PC-9 (cell line): Measurements from ENCODE around the gene ULBP3. TPM values are rescaled to one million over a fixed set of nuclear protein-coding genes. Genes with fewer than 3 reads are reported as not detected.

ENCODE experiments used
- BruUV-seq: library from RNA; stranded (reverse); fragments of 400-500 nt; replicated peaks from 2 replicates; lab custom pipeline; 2021; lab: Mats Ljungman, UMichigan
- CTCF ChIA-PET: fragments of 300-600 bp; sonication (Branson Sonifier 250); formaldehyde crosslinking; loops from one replicate; lab custom pipeline; 2022; ENCODE audit warnings: antibody characterized with exemption; lab: Charles Lee
- POLR2A ChIA-PET: fragments of 300-600 bp; sonication (Branson Sonifier 250); formaldehyde crosslinking; loops from one replicate; lab custom pipeline; 2022; ENCODE audit warnings: antibody characterized with exemption; ENCODE audit not compliant: unreplicated experiment; lab: Charles Lee
- DNase-seq, 2 experiments: peaks; one replicate each; pipeline versions ENCODE4 v3.0.0 to v3.0.0-alpha.2; 2015 to 2022; ENCODE audit warnings: mixed read lengths in 1 of 2
- H2AFZ ChIP-seq: fragments of 200-600 bp; sonication (generic); 2 replicates; pipeline ENCODE4 v1.8.1; 2017; ENCODE audit warnings: antibody characterized with exemption
- H3F3A ChIP-seq: fragments of 200-600 bp; sonication (generic); 2 replicates; pipeline ENCODE4 v1.8.1; 2017; ENCODE audit warnings: antibody characterized with exemption, mild to moderate bottlenecking, low read depth; ENCODE audit not compliant: insufficient read depth
- H3K27ac ChIP-seq: fragments of 200-600 bp; sonication (generic); 2 replicates; pipeline ENCODE4 v1.6.1; 2016; ENCODE audit warnings: mixed run types
- H3K27me3 ChIP-seq: fragments of 200-600 bp; sonication (generic); 2 replicates; pipeline ENCODE4 v1.6.1; 2016; ENCODE audit warnings: low read depth, mixed run types; ENCODE audit not compliant: insufficient read depth
- H3K36me3 ChIP-seq: fragments of 200-600 bp; sonication (generic); 2 replicates; pipeline ENCODE4 v1.6.1; 2016; ENCODE audit warnings: low read depth, mixed run types
- H3K4me1 ChIP-seq: fragments of 200-600 bp; sonication (generic); replicated peaks from 2 replicates; pipeline ENCODE4 v1.6.1; 2016; ENCODE audit warnings: mixed run types; ENCODE audit not compliant: insufficient read depth
- H3K4me2 ChIP-seq: fragments of 200-600 bp; sonication (generic); 2 replicates; pipeline ENCODE4 v1.6.1; 2017; ENCODE audit warnings: mixed run types
- H3K4me3 ChIP-seq: fragments of 200-600 bp; sonication (generic); 2 replicates; pipeline ENCODE4 v1.6.1; 2016; ENCODE audit warnings: mixed run types
- H3K79me2 ChIP-seq: fragments of 200-600 bp; sonication (generic); 2 replicates; pipeline ENCODE4 v1.6.1; 2017; ENCODE audit warnings: low read depth, mixed run types
- H3K9me2 ChIP-seq: fragments of 200-600 bp; sonication (generic); 2 replicates; pipeline ENCODE4 v1.8.1; 2017; ENCODE audit warnings: mild to moderate bottlenecking; ENCODE audit not compliant: insufficient read depth
- H3K9me3 ChIP-seq: fragments of 200-600 bp; sonication (generic); 2 replicates; pipeline ENCODE4 v1.8.1; 2016; ENCODE audit warnings: low read depth; ENCODE audit not compliant: insufficient read depth
- H4K20me1 ChIP-seq: fragments of 200-600 bp; sonication (generic); 2 replicates; pipeline ENCODE4 v1.8.1; 2017; ENCODE audit not compliant: insufficient read depth
- CTCF ChIP-seq: fragments of 200-600 bp; sonication (generic); conservative IDR thresholded peaks from 2 replicates; pipeline ENCODE4 v1.6.1; 2017; ENCODE audit warnings: mixed run types, antibody characterized with exemption, mild to moderate bottlenecking, moderate library complexity
- EZH2 ChIP-seq: fragments of 200-600 bp; sonication (generic); IDR thresholded peaks from 2 replicates; pipeline ENCODE4 v1.8.0; 2017; ENCODE audit warnings: antibody characterized with exemption, low read depth
- intact Hi-C: fragments of 100-400 bp; cut with micrococcal nuclease; formaldehyde crosslinking; loops from one replicate; pipeline ENCODE4 v1.10.0; 2022; ENCODE audit not compliant: unreplicated experiment
- total RNA-seq: library from RNA; stranded (reverse); gene quantifications from 2 replicates; pipeline ENCODE4 v1.2.3, GENCODE V29; 2021

ULBP3 gene
- total RNA-seq, 1 experiment from 2014 or later: 4.2 TPM

- H3F3A ChIP-seq: 0 out of 2 replicates have a peak, but pooled peaks cover 4% of the 10 kb centered on the region
- H3K27ac ChIP-seq: no peak overlapping the region
- H4K20me1 ChIP-seq: no peaks in the 10 kb centered on the region
- no peaks in the 10 kb centered on the region for H3K9me2 ChIP-seq
- H3K36me3 ChIP-seq: no peaks in the 10 kb centered on the region
- DNase-seq: no peak
- no peaks in the 10 kb centered on the region for H3K9me3 ChIP-seq
- no peak for TF ChIP-seq CTCF
- TF ChIP-seq EZH2: no peak
- H3K4me3 ChIP-seq: no peak overlapping the region
- H3K27me3 ChIP-seq: no peaks in the 10 kb centered on the region
- ChIA-PET CTCF (no interaction called here), POLR2A (no interaction called here)
- H3K4me1 ChIP-seq: peaks cover 17% of the 10 kb centered on the region
- no TSS peak for BruUV-seq
- H2AFZ ChIP-seq: no peak overlapping the region
- H3K4me2 ChIP-seq: no peak overlapping the region
- intact Hi-C loops: no loop called here
- H3K79me2 ChIP-seq: no peaks in the 10 kb centered on the region
These were observed 47.4 kb upstream of the ULBP3 start for GRCh38 chr6:150116200-150116800.

- no peaks in the 10 kb centered on the region for H3K79me2 ChIP-seq
- H3K27me3 ChIP-seq: no peaks in the 10 kb centered on the region
- no peaks in the 10 kb centered on the region for H3K36me3 ChIP-seq
- no TSS peak for BruUV-seq
- ChIA-PET CTCF (no interaction called here), POLR2A (no interaction called here)
- no peak overlapping the region for H3K4me3 ChIP-seq
- H3K9me3 ChIP-seq: no peaks in the 10 kb centered on the region
- H3K4me1 ChIP-seq: peaks cover 17% of the 10 kb centered on the region
- H3K4me2 ChIP-seq: no peak overlapping the region
- H3K9me2 ChIP-seq: no peaks in the 10 kb centered on the region
- H2AFZ ChIP-seq: no peak overlapping the region
- intact Hi-C loops: no loop called here
- H3F3A ChIP-seq: 0 out of 2 replicates have a peak, but pooled peaks cover 4% of the 10 kb centered on the region
- DNase-seq: no peak
- no peaks in the 10 kb centered on the region for H4K20me1 ChIP-seq
- no peak for TF ChIP-seq CTCF
- TF ChIP-seq EZH2: no peak
- no peak overlapping the region for H3K27ac ChIP-seq
These were observed 46.8 kb upstream of the ULBP3 start for GRCh38 chr6:150115769-150116168.

- H4K20me1 ChIP-seq: no peaks in the 10 kb centered on the region
- no peak overlapping the region for H3K27ac ChIP-seq
- H3K9me3 ChIP-seq: no peaks in the 10 kb centered on the region
- ChIA-PET CTCF (interaction anchor here (0.7 kb wide), 1 partner anchor 31 kb away, joined by 8 read pairs; no protein-coding TSS in a partner anchor), POLR2A (no interaction called here)
- BruUV-seq: no TSS peak
- no peaks in the 10 kb centered on the region for H3K79me2 ChIP-seq
- H3K9me2 ChIP-seq: no peaks in the 10 kb centered on the region
- H3K27me3 ChIP-seq: no peaks in the 10 kb centered on the region
- H3K4me2 ChIP-seq: no peak overlapping the region
- intact Hi-C loops: no loop called here
- H2AFZ ChIP-seq: no peak overlapping the region
- H3K4me3 ChIP-seq: no peak overlapping the region
- no peaks in the 10 kb centered on the region for H3K4me1 ChIP-seq
- no peaks in the 10 kb centered on the region for H3K36me3 ChIP-seq
- no peak for TF ChIP-seq CTCF
- TF ChIP-seq EZH2: no peak
- no peak for DNase-seq
- H3F3A ChIP-seq: no peaks in the 10 kb centered on the region
These were observed 43.3 kb upstream of the ULBP3 start for GRCh38 chr6:150112233-150112632.
